Esophagus (tissue), 2 donors: ENCODE measurements around the gene SLCO2A1. TPM values are rescaled to one million over a fixed set of nuclear protein-coding genes. Genes with fewer than 3 reads are reported as not detected.

ENCODE experiments used
- H3K27ac ChIP-seq, 2 donors: one replicate each; pipeline ENCODE4 v1.5.1; 2013; ENCODE audit warnings: low read depth in 2 of 2, mild to moderate bottlenecking in 2 of 2, inconsistent platforms in 1 of 2, low read length in 1 of 2, moderate library complexity in 1 of 2
- H3K27me3 ChIP-seq, 2 donors: one replicate each; pipeline ENCODE4 v1.6.1; 2013; ENCODE audit warnings: low read length in 2 of 2, control low read depth in 1 of 2, mild to moderate bottlenecking in 1 of 2; ENCODE audit not compliant: insufficient read depth in 2 of 2, control insufficient read depth in 1 of 2
- H3K36me3 ChIP-seq, 2 donors: one replicate each; pipeline ENCODE4 v1.6.1; 2013; ENCODE audit warnings: low read length in 1 of 2; ENCODE audit not compliant: control insufficient read depth in 2 of 2, insufficient read depth in 2 of 2
- H3K4me1 ChIP-seq, 2 donors: one replicate each; pipeline ENCODE4 v1.6.1; 2013; ENCODE audit warnings: low read length in 1 of 2; ENCODE audit not compliant: control insufficient read depth in 2 of 2, insufficient read depth in 2 of 2
- H3K4me3 ChIP-seq, 2 donors: one replicate each; pipeline ENCODE4 v1.5.1; 2013; ENCODE audit warnings: low read length in 2 of 2, mild to moderate bottlenecking in 2 of 2, low read depth in 1 of 2, moderate library complexity in 1 of 2
- H3K9me3 ChIP-seq, 2 donors: one replicate each; pipeline ENCODE4 v1.6.1; 2013; ENCODE audit warnings: mild to moderate bottlenecking in 2 of 2, low read depth in 1 of 2, low read length in 1 of 2, moderate library complexity in 1 of 2; ENCODE audit not compliant: control insufficient read depth in 2 of 2, insufficient read depth in 1 of 2
- WGBS, 2 donors: extraction: QIAGEN DNeasy Blood & Tissue Kit; methylation state at CpG; one replicate each; pipeline ENCODE4 v1.1.7; 2013; 5-methylcytosine and 5-hydroxymethylcytosine counted together
- polyA plus RNA-seq, 2 donors: library from polyadenylated mRNA; stranded (reverse); fragments of 200-250 nt; gene quantifications; one replicate each; pipeline ENCODE4 v1.2.3, GENCODE V29; 2013
- donor health status: healthy with polysubstance abuse.
- donor health status: Bipolar disorder and iron deficiency.

SLCO2A1 gene
- polyA plus RNA-seq, 2 donors = 4.9 to 6.2 TPM

DNA sequence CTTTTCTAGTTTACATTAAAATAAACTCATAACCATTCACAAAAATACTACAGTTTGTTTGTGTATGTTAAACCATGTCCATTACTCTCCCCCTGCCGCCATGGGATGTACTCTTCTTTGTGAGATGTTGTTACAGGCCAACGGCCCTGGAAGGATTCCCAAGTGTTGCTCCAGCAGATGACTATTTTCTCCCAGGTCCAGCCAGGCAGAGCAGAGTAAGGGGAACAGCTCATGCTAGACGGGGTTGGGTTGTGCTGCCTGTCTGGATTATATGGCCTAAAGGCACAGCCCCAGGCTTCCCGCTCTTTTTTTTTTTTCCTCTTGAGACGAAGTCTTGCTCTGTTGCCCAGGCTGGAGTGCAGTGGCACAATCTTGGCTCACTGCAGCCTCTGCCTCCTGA, 24.5 kb upstream of the SLCO2A1 start:
- H3K4me3 ChIP-seq = no peak overlapping the region
- no peak overlapping the region for H3K27ac ChIP-seq
- H3K4me1 ChIP-seq = peaks cover 0 to 8% of the 10 kb centered on the region in 2 donors
- no peaks in the 10 kb centered on the region for H3K27me3 ChIP-seq
- no peaks in the 10 kb centered on the region for H3K36me3 ChIP-seq
- WGBS, 2 donors = 86 to 89% methylated on average over 5 of the region's 5 CpGs
- H3K9me3 ChIP-seq = no peaks in the 10 kb centered on the region

DNA sequence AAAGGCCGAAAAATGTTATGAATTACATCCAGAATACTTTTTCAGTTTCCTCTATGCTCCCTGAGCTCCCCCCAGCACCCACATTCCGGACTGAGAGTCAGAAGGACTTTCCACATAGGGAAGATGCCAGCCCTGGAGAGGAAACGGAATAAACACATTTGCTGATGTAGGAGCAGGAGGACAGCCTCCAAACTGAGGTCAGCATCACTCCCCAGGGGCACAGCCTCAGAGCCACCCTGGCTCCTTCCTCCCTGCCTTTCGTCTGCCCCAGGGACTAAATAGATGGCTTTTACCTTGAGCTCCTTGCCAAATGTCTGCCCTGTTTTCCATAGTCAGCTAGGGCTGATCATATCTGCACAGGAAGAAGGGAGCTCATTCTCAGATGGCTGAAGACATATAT, 22.6 kb upstream of the SLCO2A1 start:
- 75 to 76% methylated on average over 4 of the region's 4 CpGs for WGBS, 2 donors
- H3K9me3 ChIP-seq = no peaks in the 10 kb centered on the region
- H3K4me1 ChIP-seq = peaks cover 0 to 2% of the 10 kb centered on the region in 2 donors
- no peaks in the 10 kb centered on the region for H3K27me3 ChIP-seq
- H3K36me3 ChIP-seq = no peaks in the 10 kb centered on the region
- H3K27ac ChIP-seq = no peak overlapping the region
- no peak overlapping the region for H3K4me3 ChIP-seq

- Histone ChIP-seq H3K27ac (no peak overlapping the region), H3K9me3 (no peaks in the 10 kb centered on the region), H3K4me1 (peaks cover 0 to 2% of the 10 kb centered on the region in 2 donors), H3K27me3 (no peaks in the 10 kb centered on the region), H3K36me3 (no peaks in the 10 kb centered on the region), H3K4me3 (no peak overlapping the region)
- 89 to 90% methylated on average over 1 of the region's 1 CpG for WGBS, 2 donors
These were observed 20.0 kb upstream of the SLCO2A1 start for GRCh38 chr3:134049676-134050075.

DNA sequence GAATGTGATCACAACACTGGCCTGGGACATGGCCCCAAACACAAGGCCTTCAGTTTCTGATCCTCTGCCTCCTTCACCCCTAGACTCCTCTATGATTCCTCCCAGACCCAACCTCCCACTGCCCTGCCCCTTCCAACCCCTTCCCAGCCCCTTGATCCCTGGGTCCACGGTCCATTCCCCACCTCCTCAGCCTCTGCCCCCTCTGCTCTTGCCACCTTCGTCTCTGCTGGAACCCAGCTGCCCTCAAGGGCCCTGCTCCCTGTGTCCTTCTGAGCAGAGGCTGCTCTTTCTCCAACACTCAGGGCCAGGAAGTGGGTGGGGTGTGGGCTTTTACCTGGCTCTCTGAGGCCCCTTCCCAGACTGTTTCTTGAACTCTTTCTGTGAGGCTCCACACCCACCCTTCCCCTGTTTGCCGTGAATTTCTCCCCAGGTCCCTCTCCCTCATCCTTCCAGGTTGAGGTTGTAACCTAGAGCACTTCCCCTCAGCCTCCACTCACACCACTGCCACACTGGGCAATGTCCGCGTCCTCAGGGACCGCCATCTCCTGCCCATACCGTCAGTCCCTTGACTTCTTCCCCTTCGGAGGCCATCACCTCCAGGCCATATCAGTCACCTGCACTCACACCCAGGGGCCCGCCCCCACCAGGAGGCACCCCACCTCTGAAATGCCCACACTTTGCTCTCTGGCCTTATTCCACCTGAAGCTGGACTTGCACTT, 18.7 kb upstream of the SLCO2A1 start:
- H3K4me3 ChIP-seq = no peak overlapping the region
- H3K4me1 ChIP-seq = peaks cover 0 to 2% of the 10 kb centered on the region in 2 donors
- H3K27me3 ChIP-seq = no peaks in the 10 kb centered on the region
- H3K36me3 ChIP-seq = no peaks in the 10 kb centered on the region
- WGBS, 2 donors = 90 to 93% methylated on average over 9 of the region's 9 CpGs
- H3K9me3 ChIP-seq = no peaks in the 10 kb centered on the region
- H3K27ac ChIP-seq = no peak overlapping the region

DNA sequence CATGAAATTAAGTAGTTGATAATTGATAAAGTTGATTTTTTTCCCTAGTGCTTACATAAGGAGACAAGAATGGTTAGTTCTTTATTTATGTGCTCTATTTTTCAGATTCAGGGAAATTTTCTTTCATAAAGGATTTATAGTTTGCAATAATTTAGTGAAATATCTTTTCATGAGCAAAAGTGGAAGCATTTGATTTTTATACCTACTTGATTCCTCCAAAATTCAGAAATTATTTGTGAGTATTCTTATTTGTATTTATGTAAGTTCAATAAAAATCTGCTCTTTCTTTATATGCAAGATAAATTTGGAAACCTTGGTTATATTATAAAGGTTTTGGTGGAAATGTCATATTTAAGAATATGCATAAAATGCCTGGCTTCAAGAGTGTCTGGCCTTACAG, 14.7 kb upstream of the SLCO2A1 start:
- no peaks in the 10 kb centered on the region for H3K9me3 ChIP-seq
- H3K27ac ChIP-seq = no peak overlapping the region
- no peak overlapping the region for H3K4me3 ChIP-seq
- peaks cover 0 to 2% of the 10 kb centered on the region in 2 donors for H3K4me1 ChIP-seq
- no peaks in the 10 kb centered on the region for H3K27me3 ChIP-seq
- H3K36me3 ChIP-seq = no peaks in the 10 kb centered on the region

- Histone ChIP-seq H3K4me1 (peaks cover 2 to 18% of the 10 kb centered on the region in 2 donors), H3K36me3 (no peaks in the 10 kb centered on the region), H3K9me3 (no peaks in the 10 kb centered on the region), H3K4me3 (no peak overlapping the region), H3K27ac (no peak overlapping the region), H3K27me3 (no peaks in the 10 kb centered on the region)
- 87 to 93% methylated on average over 4 of the region's 4 CpGs for WGBS, 2 donors
These were observed 10.3 kb upstream of the SLCO2A1 start for GRCh38 chr3:134040066-134040465.

DNA sequence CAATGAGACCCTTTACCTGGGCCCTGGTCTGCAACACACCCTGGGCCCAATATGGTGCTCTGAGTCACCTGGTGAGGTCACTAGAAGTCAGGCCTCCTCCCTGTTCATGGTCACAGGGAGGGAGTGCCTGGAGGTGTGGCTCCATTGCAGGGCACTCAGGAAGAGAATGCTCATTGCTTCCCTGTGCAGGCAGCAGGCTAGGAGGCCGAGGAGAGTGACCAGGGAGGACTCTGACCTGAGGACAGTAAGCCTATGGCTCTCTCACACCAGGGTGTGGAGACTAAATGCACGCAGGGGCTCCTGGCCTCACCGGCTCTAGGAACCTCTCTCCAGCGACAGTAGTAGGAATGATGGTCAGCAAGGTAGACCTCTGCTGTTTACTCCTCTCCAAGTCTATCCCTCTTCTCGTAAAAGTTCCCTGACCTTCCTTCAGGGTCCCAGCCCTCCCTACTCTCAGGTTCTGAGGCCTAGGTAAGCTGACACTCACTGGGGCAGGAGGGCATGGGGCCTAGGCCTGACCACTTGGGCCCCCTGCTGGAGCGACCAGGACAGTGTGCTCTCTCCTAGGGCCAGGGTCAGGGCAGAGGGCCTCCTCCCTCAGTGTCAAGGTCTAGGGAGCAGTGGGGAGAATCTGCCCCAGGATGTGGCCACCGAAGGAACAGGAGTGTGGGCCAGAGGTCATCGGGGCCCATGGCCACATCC, 9.6 kb upstream of the SLCO2A1 start:
- Histone ChIP-seq H3K4me1 (peaks cover 2 to 18% of the 10 kb centered on the region in 2 donors), H3K36me3 (no peaks in the 10 kb centered on the region), H3K27me3 (no peaks in the 10 kb centered on the region), H3K9me3 (no peaks in the 10 kb centered on the region), H3K4me3 (no peak overlapping the region), H3K27ac (peak overlapping the region in 1 of 2 donors; percentile 56)
- whole genome bisulfite sequencing, 2 donors = 82 to 86% methylated on average over 8 of the region's 8 CpGs

- no peak overlapping the region for H3K27ac ChIP-seq
- H3K9me3 ChIP-seq = no peaks in the 10 kb centered on the region
- 89 to 96% methylated on average over 8 of the region's 8 CpGs for WGBS, 2 donors
- H3K4me1 ChIP-seq = peaks cover 2 to 18% of the 10 kb centered on the region in 2 donors
- H3K27me3 ChIP-seq = no peaks in the 10 kb centered on the region
- H3K36me3 ChIP-seq = no peaks in the 10 kb centered on the region
- no peak overlapping the region for H3K4me3 ChIP-seq
These were observed 9.0 kb upstream of the SLCO2A1 start for GRCh38 chr3:134038716-134039115.

- no peaks in the 10 kb centered on the region for H3K9me3 ChIP-seq
- H3K27ac ChIP-seq = no peak overlapping the region
- no peaks in the 10 kb centered on the region for H3K27me3 ChIP-seq
- H3K4me3 ChIP-seq = no peak overlapping the region
- H3K36me3 ChIP-seq = no peaks in the 10 kb centered on the region
- H3K4me1 ChIP-seq = peaks cover 2 to 18% of the 10 kb centered on the region in 2 donors
- 66 to 73% methylated on average over 10 of the region's 10 CpGs for WGBS, 2 donors
These were observed 8.4 kb upstream of the SLCO2A1 start for GRCh38 chr3:134038071-134038491.

DNA sequence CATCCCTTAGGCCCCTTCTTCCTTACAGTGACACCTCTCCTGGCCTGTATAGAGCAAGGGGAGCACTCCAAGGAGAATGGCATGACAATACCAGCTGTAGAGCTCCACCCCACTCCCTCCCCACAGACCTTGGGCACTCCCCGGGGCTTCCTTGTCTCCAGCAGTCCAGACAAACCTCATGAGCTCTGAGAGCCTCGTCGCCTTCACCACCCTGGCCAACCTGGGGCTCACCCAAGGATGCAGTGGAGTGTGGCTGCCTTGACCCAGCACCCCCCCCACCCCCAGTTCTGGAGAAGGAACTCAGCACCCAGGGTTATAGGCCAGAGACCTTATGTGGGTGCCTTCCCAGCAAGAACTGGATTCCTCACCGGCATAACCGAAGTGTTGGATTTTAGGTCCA, 7.4 kb upstream of the SLCO2A1 start:
- Histone ChIP-seq H3K4me3 (no peak overlapping the region), H3K4me1 (peaks cover 2 to 18% of the 10 kb centered on the region in 2 donors), H3K27me3 (no peaks in the 10 kb centered on the region), H3K36me3 (no peaks in the 10 kb centered on the region), H3K9me3 (no peaks in the 10 kb centered on the region), H3K27ac (no peak overlapping the region)
- 78 to 82% methylated on average over 5 of the region's 5 CpGs for WGBS, 2 donors
